B cell (primary cell): ENCODE data around the gene COL8A2. TPM values are rescaled to one million over a fixed set of nuclear protein-coding genes. Genes with fewer than 3 reads are reported as not detected.

Experiments
- ATAC-seq: fragments of 200-7000 bp; cut with Tn5 transposase; one replicate; pipeline ENCODE4 v1.10.0; 2021; ENCODE audit warnings: low read depth, mild to moderate bottlenecking, moderate number of reproducible peaks, moderate library complexity
- CTCF ChIA-PET: fragments of 350-600 bp; sonication (Branson Sonifier 250); formaldehyde crosslinking; loops from one replicate; lab custom pipeline; 2021; ENCODE audit warnings: antibody characterized with exemption, inconsistent platforms; lab: Charles Lee
- POLR2A ChIA-PET: fragments of 350-600 bp; sonication (Branson Sonifier 250); formaldehyde crosslinking; loops from one replicate; lab custom pipeline; 2021; ENCODE audit warnings: antibody characterized with exemption; lab: Charles Lee
- DNase-seq: peaks from one replicate; pipeline ENCODE4 v3.0.0; 2013
- H2AFZ ChIP-seq: 2 replicates; pipeline ENCODE4 v1.6.1; 2012; ENCODE audit warnings: mild to moderate bottlenecking, low read depth, low read length; ENCODE audit not compliant: insufficient read depth, poor library complexity, severe bottlenecking
- H3K27ac ChIP-seq, 2 donors: 1 replicate in 1 of 2; 2 replicates in 1 of 2; pipeline ENCODE4 v1.5.1; 2012 to 2013; ENCODE audit warnings: low read length in 2 of 2, mild to moderate bottlenecking in 2 of 2, moderate library complexity in 1 of 2
- H3K27me3 ChIP-seq, 4 experiments: fragments of 200-600 bp in 1 of 4; sonication (generic) in 1 of 4; replicated peaks in 1 of 4; 1 replicate in 2 of 4; 2 replicates in 2 of 4; pipeline versions ENCODE4 v1.6.1 to v1.7.0; 2013 to 2016; ENCODE audit warnings: low read length in 3 of 4, mild to moderate bottlenecking in 2 of 4, mixed read lengths in 1 of 4, moderate library complexity in 1 of 4; ENCODE audit not compliant: insufficient read depth in 4 of 4, control insufficient read depth in 3 of 4; ENCODE audit errors: control extremely low read depth in 1 of 4
- H3K36me3 ChIP-seq, 2 experiments: replicated peaks in 1 of 2; 1 replicate in 1 of 2; 2 replicates in 1 of 2; pipeline versions ENCODE4 v1.6.1 to v1.7.1; 2013; ENCODE audit warnings: low read length in 1 of 2; ENCODE audit not compliant: insufficient read depth in 2 of 2, control insufficient read depth in 1 of 2; ENCODE audit errors: control extremely low read depth in 1 of 2, extremely low read depth in 1 of 2
- H3K4me1 ChIP-seq, 2 donors: fragments of 200-600 bp in 1 of 2; sonication (generic) in 1 of 2; 1 replicate in 1 of 2; 2 replicates in 1 of 2; pipeline versions ENCODE4 v1.5.1 to v1.6.1; 2013 to 2017; ENCODE audit warnings: low read length in 2 of 2; ENCODE audit not compliant: control insufficient read depth in 2 of 2, insufficient read depth in 2 of 2
- H3K4me2 ChIP-seq: replicated peaks from 2 replicates; pipeline ENCODE3; 2012; ENCODE audit warnings: mild to moderate bottlenecking, low read depth, low read length; ENCODE audit not compliant: poor library complexity, severe bottlenecking
- H3K4me3 ChIP-seq, 5 experiments: fragments of 200-600 bp in 1 of 5; sonication (generic) in 1 of 5; 1 replicate in 3 of 5; 2 replicates in 2 of 5; pipeline versions ENCODE4 v1.5.1 to v1.7.0; 2011 to 2016; ENCODE audit warnings: low read length in 4 of 5, mild to moderate bottlenecking in 4 of 5, low read depth in 2 of 5, control low read depth in 1 of 5, moderate library complexity in 1 of 5; ENCODE audit not compliant: insufficient read depth in 1 of 5; ENCODE audit errors: control extremely low read depth in 1 of 5, extremely low read depth in 1 of 5
- H3K79me2 ChIP-seq: fragments of 200-600 bp; sonication (generic); one replicate; pipeline ENCODE4 v1.6.0; 2016; ENCODE audit warnings: low read length; ENCODE audit not compliant: control insufficient read depth, insufficient read depth
- H3K9ac ChIP-seq: fragments of 200-600 bp; sonication (generic); 2 replicates; pipeline ENCODE4 v1.6.1; 2017; ENCODE audit warnings: mild to moderate bottlenecking, low read length, moderate library complexity
- H3K9me3 ChIP-seq, 3 donors: one replicate each; pipeline versions ENCODE4 v1.6.1 to v1.7.1; 2013; ENCODE audit warnings: low read length in 2 of 3; ENCODE audit not compliant: control insufficient read depth in 2 of 3, insufficient read depth in 1 of 3; ENCODE audit errors: control extremely low read depth in 1 of 3
- H4K20me1 ChIP-seq: 2 replicates; pipeline ENCODE4 v1.6.0; 2012; ENCODE audit warnings: mild to moderate bottlenecking, low read length; ENCODE audit not compliant: insufficient read depth, control insufficient read depth, poor library complexity, severe bottlenecking
- H3K27ac Mint-ChIP-seq: one replicate; pipeline ENCODE4 v1.8.0; 2021; ENCODE audit warnings: mixed read lengths
- H3K27me3 Mint-ChIP-seq: one replicate; pipeline ENCODE4 v1.8.0; 2021; ENCODE audit warnings: mixed read lengths
- H3K4me1 Mint-ChIP-seq: one replicate; pipeline ENCODE4 v1.8.0; 2021; ENCODE audit warnings: mixed read lengths
- H3K4me3 Mint-ChIP-seq: one replicate; pipeline ENCODE4 v1.8.0; 2021; ENCODE audit warnings: mixed read lengths
- H3K9me3 Mint-ChIP-seq: one replicate; pipeline ENCODE4 v1.8.0; 2022; ENCODE audit warnings: mixed read lengths; ENCODE audit not compliant: insufficient read depth
- CTCF ChIP-seq: fragments of 200-600 bp; IDR thresholded peaks from one replicate; pipeline ENCODE4 v1.8.0; 2022; ENCODE audit warnings: antibody characterized with exemption, mild to moderate bottlenecking
- EZH2 ChIP-seq: IDR thresholded peaks from 2 replicates; pipeline ENCODE4 v1.6.1; 2012; ENCODE audit warnings: borderline replicate concordance, low read depth, mild to moderate bottlenecking, moderate library complexity, low read length; ENCODE audit not compliant: insufficient read depth, poor library complexity, severe bottlenecking
- WGBS: methylation state at CpG from one replicate; pipeline ENCODE4 v1.1.5; 2013; ENCODE audit warnings: missing lambda C conversion rate; ENCODE audit not compliant: insufficient coverage; 5-methylcytosine and 5-hydroxymethylcytosine counted together
- intact Hi-C: fragments of 100-400 bp; cut with micrococcal nuclease; formaldehyde crosslinking; loops from one replicate; pipeline ENCODE4 v1.10.0; 2022
- polyA plus RNA-seq: library from polyadenylated mRNA; depleted of rRNA; stranded (reverse); fragments of >200 nt; gene quantifications from 2 replicates; pipeline ENCODE4 v1.2.3, GENCODE V29; 2012
- total RNA-seq, 2 donors: library from RNA; stranded (reverse); fragments of 120-200 nt in 1 of 2; gene quantifications; 1 replicate in 1 of 2; 2 replicates in 1 of 2; pipeline versions ENCODE4 v1.2.3 to v1.2.4, GENCODE V29; 2013 to 2022

COL8A2 gene
- total and polyA plus RNA-seq, 2 donors (not counting 1 experiment from before 2014, with no cell fraction given), result 0.17 TPM; not detected in 1

GRCh38 chr1:36112823-36113222 is 12.2 kb downstream of the COL8A2 start:
- no peak overlapping the region for H3K27ac Mint-ChIP-seq
- Histone ChIP-seq H3K9me3 (no peaks in the 10 kb centered on the region), H3K27me3 (peaks cover 0 to under 1% (median 0%) of the 10 kb centered on the region in 4 experiments), H4K20me1 (no peaks in the 10 kb centered on the region), H3K4me1 (no peaks in the 10 kb centered on the region), H3K36me3 (no peaks in the 10 kb centered on the region), H3K79me2 (no peaks in the 10 kb centered on the region), H3K9ac (no peak overlapping the region), H3K4me3 (no peak overlapping the region), H2AFZ (no peak overlapping the region), H3K4me2 (no peak overlapping the region), H3K27ac (no peak overlapping the region)
- no peak overlapping the region for H3K4me3 Mint-ChIP-seq
- no peak for ATAC-seq
- ChIA-PET CTCF (interaction anchor here (1.1 kb wide), 1 partner anchor 20 kb away, joined by 4 read pairs; no protein-coding TSS in a partner anchor), POLR2A (no interaction called here)
- H3K4me1 Mint-ChIP-seq, result peaks cover 2% of the 10 kb centered on the region
- TF ChIP-seq CTCF, result no peak
- TF ChIP-seq EZH2, result no peak
- H3K9me3 Mint-ChIP-seq, result no peaks in the 10 kb centered on the region
- no peak for DNase-seq
- intact Hi-C loops, result no loop called here
- H3K27me3 Mint-ChIP-seq, result no peaks in the 10 kb centered on the region
- 93% methylated on average over 9 of the region's 9 CpGs for WGBS

GRCh38 chr1:36111151-36111550 is 13.9 kb downstream of the COL8A2 start:
- no peak overlapping the region for H3K4me2 ChIP-seq
- intact Hi-C loops, result no loop called here
- no peaks in the 10 kb centered on the region for H3K9me3 ChIP-seq
- H3K4me1 Mint-ChIP-seq, result peaks cover 2% of the 10 kb centered on the region
- H3K4me3 Mint-ChIP-seq, result no peak overlapping the region
- H3K9ac ChIP-seq, result no peak overlapping the region
- no peaks in the 10 kb centered on the region for H3K4me1 ChIP-seq
- H3K27ac ChIP-seq, result no peak overlapping the region
- no peak overlapping the region for H3K4me3 ChIP-seq
- no peaks in the 10 kb centered on the region for H3K36me3 ChIP-seq
- no peak overlapping the region for H2AFZ ChIP-seq
- ChIA-PET POLR2A (no interaction called here), CTCF (interaction anchor here (1.0 kb wide), 1 partner anchor 38 kb away, joined by 3 read pairs; the partner anchor contains the start of gene TRAPPC3)
- no peaks in the 10 kb centered on the region for H3K9me3 Mint-ChIP-seq
- H3K79me2 ChIP-seq, result no peaks in the 10 kb centered on the region
- ATAC-seq (no peak), DNase-seq (no peak)
- H4K20me1 ChIP-seq, result no peaks in the 10 kb centered on the region
- no peak overlapping the region for H3K27ac Mint-ChIP-seq
- H3K27me3 ChIP-seq, result no peaks in the 10 kb centered on the region
- no peaks in the 10 kb centered on the region for H3K27me3 Mint-ChIP-seq
- WGBS, result 78% methylated on average over 3 of the region's 4 CpGs
- TF ChIP-seq EZH2, result no peak
- TF ChIP-seq CTCF, result no peak
